HepG2 (cell line): ENCODE results near the gene DPEP2NB. TPM values are rescaled to one million over a fixed set of nuclear protein-coding genes. Genes with fewer than 3 reads are reported as not detected.

Experiments
- AGO2 ChIP-seq: fragments of 200-400 bp; formaldehyde crosslinking; optimal IDR thresholded peaks from 2 replicates; pipeline ENCODE3; 2017; ENCODE audit warnings: mild to moderate bottlenecking, low read depth, low read length, moderate library complexity
- IKZF1 ChIP-seq: fragments of 450-650 bp; IDR thresholded peaks from 2 replicates; pipeline ENCODE4 v1.7.1; 2016
- NFIB ChIP-seq: sonication (generic); formaldehyde crosslinking; IDR thresholded peaks from 2 replicates; pipeline ENCODE4 v1.9.0; 2021; ENCODE audit warnings: missing genetic modification reagents, mild to moderate bottlenecking, borderline replicate concordance
- NR2F1 ChIP-seq, 2 experiments: fragments of 450-650 bp in 1 of 2; formaldehyde crosslinking in 1 of 2; IDR thresholded peaks; 2 replicates each; pipeline versions ENCODE4 v1.5.0 to v1.6.1; 2016 to 2020; ENCODE audit warnings: mild to moderate bottlenecking in 1 of 2, missing compliant biosample characterization in 1 of 2, missing genetic modification reagents in 1 of 2, moderate library complexity in 1 of 2
- RBFOX2 ChIP-seq: fragments of 200-400 bp; formaldehyde crosslinking; IDR thresholded peaks from 2 replicates; pipeline ENCODE4 v1.6.1; 2017; ENCODE audit warnings: low read depth, mild to moderate bottlenecking, low read length
- SP140L ChIP-seq: sonication (generic); formaldehyde crosslinking; IDR thresholded peaks from 2 replicates; pipeline ENCODE4 v1.4.0; 2020; ENCODE audit warnings: missing genetic modification reagents, borderline replicate concordance
- SRF ChIP-seq: IDR thresholded peaks from 2 replicates; pipeline ENCODE4 v1.6.1; 2011; ENCODE audit warnings: mild to moderate bottlenecking, low read depth, low read length, moderate library complexity
- WIZ ChIP-seq: sonication (generic); formaldehyde crosslinking; IDR thresholded peaks from 2 replicates; pipeline ENCODE4 v1.5.1; 2020; ENCODE audit warnings: mild to moderate bottlenecking, missing genetic modification reagents
- YEATS4 ChIP-seq: sonication (generic); formaldehyde crosslinking; IDR thresholded peaks from 2 replicates; pipeline ENCODE4 v1.4.0; 2020; ENCODE audit warnings: missing genetic modification reagents, borderline replicate concordance
- ZBTB8A ChIP-seq: sonication (generic); formaldehyde crosslinking; IDR thresholded peaks from 2 replicates; pipeline ENCODE4 v1.4.0; 2020; ENCODE audit warnings: mild to moderate bottlenecking, low read depth, missing genetic modification reagents, borderline replicate concordance
- ZNF143 ChIP-seq: sonication (generic); formaldehyde crosslinking; IDR thresholded peaks from 2 replicates; pipeline ENCODE4 v1.4.0; 2020; ENCODE audit warnings: missing genetic modification reagents
- ZNF205 ChIP-seq: IDR thresholded peaks from 2 replicates; pipeline ENCODE4 v1.6.1; 2018; ENCODE audit warnings: missing biosample characterization, missing genetic modification reagents
- ZNF343 ChIP-seq: sonication (generic); formaldehyde crosslinking; IDR thresholded peaks from 2 replicates; pipeline ENCODE4 v1.4.0; 2020; ENCODE audit warnings: mild to moderate bottlenecking, missing genetic modification reagents
- ZNF567 ChIP-seq: sonication (generic); formaldehyde crosslinking; IDR thresholded peaks from 2 replicates; pipeline ENCODE4 v1.8.1; 2023; ENCODE audit warnings: mild to moderate bottlenecking, missing genetic modification reagents, borderline replicate concordance
- ZNF570 ChIP-seq: sonication (generic); formaldehyde crosslinking; IDR thresholded peaks from 2 replicates; pipeline ENCODE4 v1.4.0; 2020; ENCODE audit warnings: mild to moderate bottlenecking, missing genetic modification reagents, borderline replicate concordance
- polyA plus RNA-seq, 8 experiments: library from polyadenylated mRNA; depleted of rRNA in 3 of 8; stranded (reverse) in 7 of 8; unstranded in 1 of 8; fragments of >200 nt; fragmentation: Illumina TruSeq in 4 of 8; extraction: Trizol in 4 of 8; gene quantifications; 2 replicates each; pipeline versions ENCODE4 v1.2.1 to v1.2.3, GENCODE V29; 2011 to 2016; ENCODE audit warnings: low read depth in 4 of 8, missing spikeins in 1 of 8, mixed read lengths in 1 of 8; ENCODE audit not compliant: insufficient read depth in 1 of 8
- total RNA-seq, 5 experiments: library from RNA; depleted of rRNA; stranded (reverse); fragments of >200 nt; fragmentation: Illumina TruSeq; extraction: Trizol; gene quantifications; 2 replicates each; pipeline ENCODE4 v1.2.3, GENCODE V29; 2016; ENCODE audit warnings: low read depth in 1 of 5
- TF ChIP-seq, protein P1 (sequence below): sonication (generic); formaldehyde crosslinking; IDR thresholded peaks from 2 replicates; pipeline ENCODE4 v1.4.0; 2020; ENCODE audit warnings: missing genetic modification reagents, borderline replicate concordance
- TF ChIP-seq, protein P2 (sequence below): sonication (generic); formaldehyde crosslinking; IDR thresholded peaks from 2 replicates; pipeline ENCODE4 v1.4.0; 2020; ENCODE audit warnings: missing genetic modification reagents
- TF ChIP-seq, protein P3 (sequence below): sonication (generic); formaldehyde crosslinking; IDR thresholded peaks from 2 replicates; pipeline ENCODE4 v1.4.0; 2020; ENCODE audit warnings: mild to moderate bottlenecking, low read depth, missing genetic modification reagents
- TF ChIP-seq, protein P4 (sequence below): sonication (generic); formaldehyde crosslinking; IDR thresholded peaks from 2 replicates; pipeline ENCODE4 v1.8.0; 2022; ENCODE audit warnings: missing genetic modification reagents, mild to moderate bottlenecking, inconsistent platforms, borderline replicate concordance

The DPEP2NB gene
- total and polyA plus RNA-seq, 2 of the 13 experiments (the other 11 are each of a cell fraction or from before 2014, with no cell fraction given): not detected

DNA sequence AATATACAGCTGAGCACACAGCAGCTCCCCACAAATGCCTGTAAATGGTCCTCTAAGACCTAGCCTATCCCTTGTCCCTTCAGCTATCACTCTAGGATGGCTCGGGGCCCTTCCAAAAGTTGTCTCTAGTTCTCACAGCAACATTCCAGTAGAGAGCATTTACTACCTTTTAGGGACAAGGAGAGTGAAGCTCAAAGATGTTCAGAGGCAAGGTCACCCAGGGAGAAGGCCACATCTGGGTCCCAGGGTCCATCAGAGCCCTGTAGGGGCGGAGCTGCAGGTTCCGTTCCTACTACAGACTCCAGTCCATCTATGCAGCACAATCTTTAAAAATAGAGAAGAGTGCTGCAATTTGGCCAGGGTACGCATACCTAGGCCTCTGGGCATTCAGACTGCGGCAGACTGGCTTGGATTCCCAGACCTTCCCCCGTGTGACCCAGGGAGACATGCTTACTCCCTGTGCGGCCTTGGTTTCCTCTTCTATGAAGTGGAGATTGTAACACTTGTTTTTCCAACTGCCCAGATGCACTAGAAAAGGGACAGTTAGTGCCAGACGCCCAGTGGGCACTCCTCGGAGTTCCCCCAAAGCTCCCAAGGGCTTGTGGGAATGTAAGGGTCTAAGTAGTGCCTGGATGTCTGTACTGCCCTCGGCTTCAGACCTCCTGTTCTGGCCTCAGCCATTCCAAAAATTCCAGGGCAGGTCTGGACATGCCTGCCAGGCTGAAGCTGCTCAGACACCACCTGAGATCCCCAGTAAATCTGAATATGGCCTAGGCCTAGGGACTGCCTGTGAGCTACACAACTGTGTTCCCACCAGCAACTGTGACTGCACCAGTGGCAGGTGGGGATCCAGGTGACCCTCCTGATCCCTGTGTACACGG, 49.8 kb downstream of the DPEP2NB start (continued):
- TF ChIP-seq, protein P1, sequence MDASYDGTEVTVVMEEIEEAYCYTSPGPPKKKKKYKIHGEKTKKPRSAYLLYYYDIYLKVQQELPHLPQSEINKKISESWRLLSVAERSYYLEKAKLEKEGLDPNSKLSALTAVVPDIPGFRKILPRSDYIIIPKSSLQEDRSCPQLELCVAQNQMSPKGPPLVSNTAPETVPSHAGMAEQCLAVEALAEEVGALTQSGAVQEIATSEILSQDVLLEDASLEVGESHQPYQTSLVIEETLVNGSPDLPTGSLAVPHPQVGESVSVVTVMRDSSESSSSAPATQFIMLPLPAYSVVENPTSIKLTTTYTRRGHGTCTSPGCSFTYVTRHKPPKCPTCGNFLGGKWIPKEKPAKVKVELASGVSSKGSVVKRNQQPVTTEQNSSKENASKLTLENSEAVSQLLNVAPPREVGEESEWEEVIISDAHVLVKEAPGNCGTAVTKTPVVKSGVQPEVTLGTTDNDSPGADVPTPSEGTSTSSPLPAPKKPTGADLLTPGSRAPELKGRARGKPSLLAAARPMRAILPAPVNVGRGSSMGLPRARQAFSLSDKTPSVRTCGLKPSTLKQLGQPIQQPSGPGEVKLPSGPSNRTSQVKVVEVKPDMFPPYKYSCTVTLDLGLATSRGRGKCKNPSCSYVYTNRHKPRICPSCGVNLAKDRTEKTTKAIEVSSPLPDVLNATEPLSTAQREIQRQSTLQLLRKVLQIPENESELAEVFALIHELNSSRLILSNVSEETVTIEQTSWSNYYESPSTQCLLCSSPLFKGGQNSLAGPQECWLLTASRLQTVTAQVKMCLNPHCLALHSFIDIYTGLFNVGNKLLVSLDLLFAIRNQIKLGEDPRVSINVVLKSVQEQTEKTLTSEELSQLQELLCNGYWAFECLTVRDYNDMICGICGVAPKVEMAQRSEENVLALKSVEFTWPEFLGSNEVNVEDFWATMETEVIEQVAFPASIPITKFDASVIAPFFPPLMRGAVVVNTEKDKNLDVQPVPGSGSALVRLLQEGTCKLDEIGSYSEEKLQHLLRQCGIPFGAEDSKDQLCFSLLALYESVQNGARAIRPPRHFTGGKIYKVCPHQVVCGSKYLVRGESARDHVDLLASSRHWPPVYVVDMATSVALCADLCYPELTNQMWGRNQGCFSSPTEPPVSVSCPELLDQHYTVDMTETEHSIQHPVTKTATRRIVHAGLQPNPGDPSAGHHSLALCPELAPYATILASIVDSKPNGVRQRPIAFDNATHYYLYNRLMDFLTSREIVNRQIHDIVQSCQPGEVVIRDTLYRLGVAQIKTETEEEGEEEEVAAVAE (CRISPR knock-in tag): no peak
- TF ChIP-seq YEATS4 (CRISPR knock-in tag): 0 out of 2 replicates have a peak, but pooled peaks have one; percentile 6
- peak; percentile 72; the same call in 1 of the 2 replicates for TF ChIP-seq NFIB (CRISPR knock-in tag)
- TF ChIP-seq ZNF570 (CRISPR knock-in tag): 0 out of 2 replicates have a peak, but pooled peaks have one; percentile 13
- TF ChIP-seq SP140L (CRISPR knock-in tag): no peak
- TF ChIP-seq, protein P2, sequence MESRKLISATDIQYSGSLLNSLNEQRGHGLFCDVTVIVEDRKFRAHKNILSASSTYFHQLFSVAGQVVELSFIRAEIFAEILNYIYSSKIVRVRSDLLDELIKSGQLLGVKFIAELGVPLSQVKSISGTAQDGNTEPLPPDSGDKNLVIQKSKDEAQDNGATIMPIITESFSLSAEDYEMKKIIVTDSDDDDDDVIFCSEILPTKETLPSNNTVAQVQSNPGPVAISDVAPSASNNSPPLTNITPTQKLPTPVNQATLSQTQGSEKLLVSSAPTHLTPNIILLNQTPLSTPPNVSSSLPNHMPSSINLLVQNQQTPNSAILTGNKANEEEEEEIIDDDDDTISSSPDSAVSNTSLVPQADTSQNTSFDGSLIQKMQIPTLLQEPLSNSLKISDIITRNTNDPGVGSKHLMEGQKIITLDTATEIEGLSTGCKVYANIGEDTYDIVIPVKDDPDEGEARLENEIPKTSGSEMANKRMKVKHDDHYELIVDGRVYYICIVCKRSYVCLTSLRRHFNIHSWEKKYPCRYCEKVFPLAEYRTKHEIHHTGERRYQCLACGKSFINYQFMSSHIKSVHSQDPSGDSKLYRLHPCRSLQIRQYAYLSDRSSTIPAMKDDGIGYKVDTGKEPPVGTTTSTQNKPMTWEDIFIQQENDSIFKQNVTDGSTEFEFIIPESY (CRISPR knock-in tag): no peak
- TF ChIP-seq, protein P3, sequence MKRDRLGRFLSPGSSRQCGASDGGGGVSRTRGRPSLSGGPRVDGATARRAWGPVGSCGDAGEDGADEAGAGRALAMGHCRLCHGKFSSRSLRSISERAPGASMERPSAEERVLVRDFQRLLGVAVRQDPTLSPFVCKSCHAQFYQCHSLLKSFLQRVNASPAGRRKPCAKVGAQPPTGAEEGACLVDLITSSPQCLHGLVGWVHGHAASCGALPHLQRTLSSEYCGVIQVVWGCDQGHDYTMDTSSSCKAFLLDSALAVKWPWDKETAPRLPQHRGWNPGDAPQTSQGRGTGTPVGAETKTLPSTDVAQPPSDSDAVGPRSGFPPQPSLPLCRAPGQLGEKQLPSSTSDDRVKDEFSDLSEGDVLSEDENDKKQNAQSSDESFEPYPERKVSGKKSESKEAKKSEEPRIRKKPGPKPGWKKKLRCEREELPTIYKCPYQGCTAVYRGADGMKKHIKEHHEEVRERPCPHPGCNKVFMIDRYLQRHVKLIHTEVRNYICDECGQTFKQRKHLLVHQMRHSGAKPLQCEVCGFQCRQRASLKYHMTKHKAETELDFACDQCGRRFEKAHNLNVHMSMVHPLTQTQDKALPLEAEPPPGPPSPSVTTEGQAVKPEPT (CRISPR knock-in tag): no peak
- no peak for TF ChIP-seq NR2F1 (CRISPR knock-in tag; IDR thresholded peaks at IDR 0.05)
- TF ChIP-seq SRF: no peak
- TF ChIP-seq ZNF343 (CRISPR knock-in tag): 0 out of 2 replicates have a peak, but pooled peaks have one; percentile 21
- TF ChIP-seq ZBTB8A (CRISPR knock-in tag): no peak
- TF ChIP-seq, protein P4, sequence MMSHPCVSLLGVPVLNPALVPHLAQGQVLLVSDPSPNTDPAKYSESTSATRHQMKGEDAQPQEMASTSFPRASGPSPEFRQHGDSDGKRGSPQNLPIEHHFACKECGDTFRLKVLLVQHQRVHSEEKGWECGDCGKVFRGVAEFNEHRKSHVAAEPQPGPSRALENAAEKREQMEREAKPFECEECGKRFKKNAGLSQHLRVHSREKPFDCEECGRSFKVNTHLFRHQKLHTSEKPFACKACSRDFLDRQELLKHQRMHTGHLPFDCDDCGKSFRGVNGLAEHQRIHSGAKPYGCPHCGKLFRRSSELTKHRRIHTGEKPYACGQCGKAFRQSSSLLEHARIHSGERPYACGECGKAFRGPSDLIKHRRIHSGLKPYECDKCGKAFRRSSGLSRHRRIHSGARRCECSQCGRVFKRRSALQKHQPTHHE (CRISPR knock-in tag): no peak
- TF ChIP-seq WIZ: 0 out of 2 replicates have a peak, but pooled peaks have one; percentile 12
- no peak for TF ChIP-seq RBFOX2
- TF ChIP-seq ZNF205 (CRISPR knock-in tag): no peak; the same call in 1 of the 2 replicates
- TF ChIP-seq ZNF567 (CRISPR knock-in tag): no peak
- TF ChIP-seq AGO2: no peak
- no peak for TF ChIP-seq IKZF1
- no peak; the same call in 1 of the 2 replicates for TF ChIP-seq ZNF143 (CRISPR knock-in tag)
